Activated naive CD8-positive, alpha-beta T cell (primary cell): ENCODE measurements around the gene RFT1.
"Not testable (repeated sequence)": the region's sequence is repeated elsewhere in the genome, so short reads cannot be mapped to it uniquely, and the experiment has no call there.

ENCODE experiments used
- H3K27ac Mint-ChIP-seq: one replicate; pipeline ENCODE4 v1.8.0; 2021; ENCODE audit warnings: mixed read lengths
- H3K27me3 Mint-ChIP-seq: one replicate; pipeline ENCODE4 v1.8.0; 2021; ENCODE audit warnings: mixed read lengths
- H3K36me3 Mint-ChIP-seq: one replicate; pipeline ENCODE4 v1.8.0; 2021; ENCODE audit warnings: mixed read lengths
- H3K4me1 Mint-ChIP-seq: one replicate; pipeline ENCODE4 v1.8.0; 2021; ENCODE audit warnings: low read depth, mixed read lengths
- H3K4me3 Mint-ChIP-seq: one replicate; pipeline ENCODE4 v1.8.0; 2021; ENCODE audit warnings: mild to moderate bottlenecking, mixed read lengths
- H3K9me3 Mint-ChIP-seq: one replicate; pipeline ENCODE4 v1.8.0; 2021; ENCODE audit warnings: low read depth, mixed read lengths

RFT1 gene

GRCh38 chr3:53158765-53159155 lies 28.5 kb upstream of the RFT1 start:
- H3K27me3 Mint-ChIP-seq: peaks cover 3% of the 10 kb centered on the region
- no peaks in the 10 kb centered on the region for H3K36me3 Mint-ChIP-seq
- peaks cover 17% of the 10 kb centered on the region for H3K4me1 Mint-ChIP-seq
- no peaks in the 10 kb centered on the region for H3K9me3 Mint-ChIP-seq
- no peak overlapping the region for H3K4me3 Mint-ChIP-seq
- no peak overlapping the region for H3K27ac Mint-ChIP-seq

GRCh38 chr3:53157974-53158580 lies 27.8 kb upstream of the RFT1 start:
- Mint-ChIP-seq H3K9me3 (no peaks in the 10 kb centered on the region), H3K4me1 (peaks cover 12% of the 10 kb centered on the region), H3K4me3 (no peak overlapping the region), H3K27me3 (peaks cover 9% of the 10 kb centered on the region), H3K36me3 (no peaks in the 10 kb centered on the region), H3K27ac (no peak overlapping the region)

- Mint-ChIP-seq H3K4me3 (no peak overlapping the region), H3K27ac (no peak overlapping the region), H3K9me3 (no peaks in the 10 kb centered on the region), H3K4me1 (peaks cover 3% of the 10 kb centered on the region), H3K36me3 (no peaks in the 10 kb centered on the region), H3K27me3 (peaks cover 11% of the 10 kb centered on the region)
Observed at GRCh38 chr3:53156368-53156834, 26.2 kb upstream of the RFT1 start.

GRCh38 chr3:53155760-53156159 lies 25.5 kb upstream of the RFT1 start:
- Mint-ChIP-seq H3K27ac (no peak overlapping the region), H3K4me1 (peaks cover 3% of the 10 kb centered on the region), H3K27me3 (peaks cover 11% of the 10 kb centered on the region)

GRCh38 chr3:53154881-53155285 lies 24.6 kb upstream of the RFT1 start:
- Mint-ChIP-seq H3K4me3 (no peak overlapping the region), H3K27me3 (peaks cover 11% of the 10 kb centered on the region), H3K27ac (no peak overlapping the region), H3K4me1 (no peaks in the 10 kb centered on the region), H3K9me3 (no peaks in the 10 kb centered on the region), H3K36me3 (no peaks in the 10 kb centered on the region)

More at GRCh38 chr3:53155760-53156159, 25.5 kb upstream of the RFT1 start:
- Mint-ChIP-seq H3K9me3 (no peaks in the 10 kb centered on the region), H3K4me3 (no peak overlapping the region), H3K36me3 (no peaks in the 10 kb centered on the region)

- Mint-ChIP-seq H3K27ac (no peak overlapping the region), H3K9me3 (no peaks in the 10 kb centered on the region), H3K36me3 (no peaks in the 10 kb centered on the region), H3K4me1 (no peaks in the 10 kb centered on the region), H3K27me3 (peaks cover 11% of the 10 kb centered on the region), H3K4me3 (no peak overlapping the region)
Observed at GRCh38 chr3:53153980-53154379, 23.7 kb upstream of the RFT1 start.

GRCh38 chr3:53153264-53153823 lies 23.1 kb upstream of the RFT1 start:
- Mint-ChIP-seq H3K4me1 (no peaks in the 10 kb centered on the region), H3K4me3 (no peak overlapping the region), H3K36me3 (no peaks in the 10 kb centered on the region), H3K9me3 (no peaks in the 10 kb centered on the region), H3K27me3 (peaks cover 11% of the 10 kb centered on the region), H3K27ac (no peak overlapping the region)

GRCh38 chr3:53151870-53152660 lies 21.8 kb upstream of the RFT1 start:
- Mint-ChIP-seq H3K27ac (no peak overlapping the region), H3K4me3 (no peak overlapping the region), H3K27me3 (peaks cover 8% of the 10 kb centered on the region)

GRCh38 chr3:53151465-53151864 lies 21.2 kb upstream of the RFT1 start:
- no peaks in the 10 kb centered on the region for H3K4me1 Mint-ChIP-seq
- no peak overlapping the region for H3K27ac Mint-ChIP-seq
- H3K27me3 Mint-ChIP-seq: peaks cover 8% of the 10 kb centered on the region
- no peaks in the 10 kb centered on the region for H3K36me3 Mint-ChIP-seq
- no peaks in the 10 kb centered on the region for H3K9me3 Mint-ChIP-seq
- H3K4me3 Mint-ChIP-seq: no peak overlapping the region

More at GRCh38 chr3:53151870-53152660, 21.8 kb upstream of the RFT1 start:
- Mint-ChIP-seq H3K36me3 (no peaks in the 10 kb centered on the region), H3K9me3 (no peaks in the 10 kb centered on the region), H3K4me1 (no peaks in the 10 kb centered on the region)

GRCh38 chr3:53151086-53151438 lies 20.8 kb upstream of the RFT1 start:
- H3K27ac Mint-ChIP-seq, H3K4me3 Mint-ChIP-seq, H3K9me3 Mint-ChIP-seq, H3K4me1 Mint-ChIP-seq, H3K27me3 Mint-ChIP-seq, H3K36me3 Mint-ChIP-seq: not testable (repeated sequence)

- Mint-ChIP-seq H3K27me3 (peaks cover 8% of the 10 kb centered on the region), H3K4me3 (no peak overlapping the region), H3K4me1 (no peaks in the 10 kb centered on the region), H3K36me3 (no peaks in the 10 kb centered on the region), H3K27ac (no peak overlapping the region), H3K9me3 (no peaks in the 10 kb centered on the region)
Observed at GRCh38 chr3:53150247-53151085, 20.2 kb upstream of the RFT1 start.

- H3K9me3 Mint-ChIP-seq: no peaks in the 10 kb centered on the region
- H3K27me3 Mint-ChIP-seq: peaks cover 8% of the 10 kb centered on the region
- no peak overlapping the region for H3K4me3 Mint-ChIP-seq
- no peaks in the 10 kb centered on the region for H3K4me1 Mint-ChIP-seq
- no peak overlapping the region for H3K27ac Mint-ChIP-seq
- no peaks in the 10 kb centered on the region for H3K36me3 Mint-ChIP-seq
Observed at GRCh38 chr3:53149699-53150098, 19.5 kb upstream of the RFT1 start.

- no peaks in the 10 kb centered on the region for H3K36me3 Mint-ChIP-seq
- H3K9me3 Mint-ChIP-seq: no peaks in the 10 kb centered on the region
- no peak overlapping the region for H3K4me3 Mint-ChIP-seq
- no peaks in the 10 kb centered on the region for H3K4me1 Mint-ChIP-seq
- H3K27ac Mint-ChIP-seq: no peak overlapping the region
- H3K27me3 Mint-ChIP-seq: peaks cover 8% of the 10 kb centered on the region
Observed at GRCh38 chr3:53149006-53149690, 18.9 kb upstream of the RFT1 start.

- Mint-ChIP-seq H3K27me3 (peaks cover under 1% of the 10 kb centered on the region), H3K9me3 (no peaks in the 10 kb centered on the region), H3K36me3 (no peaks in the 10 kb centered on the region), H3K4me3 (no peak overlapping the region), H3K27ac (no peak overlapping the region), H3K4me1 (no peaks in the 10 kb centered on the region)
Observed at GRCh38 chr3:53147903-53148400, 17.7 kb upstream of the RFT1 start.
